Ovary (tissue), 3 donors: Measurements from ENCODE around the gene CSTF1.

Source experiments
- EP300 ChIP-seq: sonication (generic); formaldehyde crosslinking; IDR thresholded peaks from one replicate; pipeline ENCODE4 v1.6.1; 2017; ENCODE audit warnings: antibody characterized with exemption
- POLR2A ChIP-seq: fragments of 450-650 bp; IDR thresholded peaks from one replicate; pipeline ENCODE4 v1.6.1; 2017; ENCODE audit warnings: antibody characterized with exemption, mild to moderate bottlenecking, moderate library complexity
- TF ChIP-seq, protein P1 (sequence below), 3 donors: fragments of 450-650 bp in 2 of 3; fragments of 200-600 bp in 1 of 3; IDR thresholded peaks; one replicate each; pipeline versions ENCODE4 v1.5.1 to v1.8.0; 2016 to 2022; ENCODE audit warnings: antibody characterized with exemption in 3 of 3, mild to moderate bottlenecking in 1 of 3
- donor health status: DM: no; HTN: no; CAD: no.

DNA sequence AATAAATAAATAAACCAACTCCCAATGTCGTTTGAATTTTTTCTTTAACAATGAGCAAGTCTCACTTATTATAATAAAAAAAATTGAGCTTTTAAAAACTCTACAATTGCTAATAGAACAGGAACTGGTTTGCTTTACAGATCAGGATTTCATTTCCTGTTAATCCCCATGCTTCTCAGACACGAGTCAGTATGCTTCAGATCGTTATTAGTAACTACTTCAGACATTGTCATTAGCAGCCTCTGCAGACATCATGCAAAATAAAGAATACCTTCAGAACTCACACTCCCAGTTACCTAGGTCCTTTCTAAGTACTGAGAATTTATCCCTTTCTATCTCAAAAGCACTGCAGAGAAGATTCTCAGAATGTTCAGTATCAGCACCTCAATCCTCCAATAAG lies 43.7 kb upstream of the CSTF1 start:
- TF ChIP-seq, protein P1, sequence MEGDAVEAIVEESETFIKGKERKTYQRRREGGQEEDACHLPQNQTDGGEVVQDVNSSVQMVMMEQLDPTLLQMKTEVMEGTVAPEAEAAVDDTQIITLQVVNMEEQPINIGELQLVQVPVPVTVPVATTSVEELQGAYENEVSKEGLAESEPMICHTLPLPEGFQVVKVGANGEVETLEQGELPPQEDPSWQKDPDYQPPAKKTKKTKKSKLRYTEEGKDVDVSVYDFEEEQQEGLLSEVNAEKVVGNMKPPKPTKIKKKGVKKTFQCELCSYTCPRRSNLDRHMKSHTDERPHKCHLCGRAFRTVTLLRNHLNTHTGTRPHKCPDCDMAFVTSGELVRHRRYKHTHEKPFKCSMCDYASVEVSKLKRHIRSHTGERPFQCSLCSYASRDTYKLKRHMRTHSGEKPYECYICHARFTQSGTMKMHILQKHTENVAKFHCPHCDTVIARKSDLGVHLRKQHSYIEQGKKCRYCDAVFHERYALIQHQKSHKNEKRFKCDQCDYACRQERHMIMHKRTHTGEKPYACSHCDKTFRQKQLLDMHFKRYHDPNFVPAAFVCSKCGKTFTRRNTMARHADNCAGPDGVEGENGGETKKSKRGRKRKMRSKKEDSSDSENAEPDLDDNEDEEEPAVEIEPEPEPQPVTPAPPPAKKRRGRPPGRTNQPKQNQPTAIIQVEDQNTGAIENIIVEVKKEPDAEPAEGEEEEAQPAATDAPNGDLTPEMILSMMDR (IDR thresholded peaks at IDR 0.05), result no peak
- TF ChIP-seq POLR2A (no peak), EP300 (no peak)
